Gastrocnemius medialis (tissue), 4 donors: ENCODE data around the gene NPHS1.

ENCODE experiments used
- POLR2A ChIP-seq, 2 donors: fragments of 450-650 bp; IDR thresholded peaks; one replicate each; pipeline ENCODE4 v1.6.1; 2017; ENCODE audit warnings: antibody characterized with exemption in 2 of 2, mild to moderate bottlenecking in 2 of 2, moderate library complexity in 2 of 2
- TF ChIP-seq, protein P1 (sequence below), 5 experiments: fragments of 450-650 bp in 3 of 5; fragments of 200-600 bp in 2 of 5; sonication (generic) in 2 of 5; IDR thresholded peaks in 4 of 5; conservative IDR thresholded peaks in 1 of 5; 1 replicate in 4 of 5; 2 replicates in 1 of 5; pipeline ENCODE4 v1.5.1; 2016 to 2019; ENCODE audit warnings: antibody characterized with exemption in 5 of 5, mild to moderate bottlenecking in 3 of 5, moderate library complexity in 3 of 5

DNA sequence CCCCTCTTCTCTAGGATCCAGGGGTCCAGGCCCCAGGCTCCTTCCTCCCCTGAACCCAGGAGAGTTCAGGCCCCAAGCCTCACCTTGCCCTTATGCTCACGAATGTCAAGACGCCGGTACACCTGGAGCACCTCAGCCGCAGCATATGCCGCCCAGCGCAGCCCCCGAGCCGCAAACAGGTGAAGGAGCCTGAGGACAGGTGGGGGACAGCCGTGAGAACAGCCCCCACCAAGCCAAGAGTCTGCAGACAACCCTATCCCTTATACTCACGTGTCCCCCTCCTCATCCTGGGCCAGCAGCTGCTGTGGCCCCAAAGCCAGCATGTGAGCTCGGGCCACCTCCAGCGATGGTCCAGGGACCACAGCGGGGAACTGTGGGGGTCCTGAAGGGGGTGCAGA lies 44.3 kb upstream of the NPHS1 start:
- TF ChIP-seq POLR2A (IDR thresholded peaks at IDR 0.05): no peak
- TF ChIP-seq, protein P1, sequence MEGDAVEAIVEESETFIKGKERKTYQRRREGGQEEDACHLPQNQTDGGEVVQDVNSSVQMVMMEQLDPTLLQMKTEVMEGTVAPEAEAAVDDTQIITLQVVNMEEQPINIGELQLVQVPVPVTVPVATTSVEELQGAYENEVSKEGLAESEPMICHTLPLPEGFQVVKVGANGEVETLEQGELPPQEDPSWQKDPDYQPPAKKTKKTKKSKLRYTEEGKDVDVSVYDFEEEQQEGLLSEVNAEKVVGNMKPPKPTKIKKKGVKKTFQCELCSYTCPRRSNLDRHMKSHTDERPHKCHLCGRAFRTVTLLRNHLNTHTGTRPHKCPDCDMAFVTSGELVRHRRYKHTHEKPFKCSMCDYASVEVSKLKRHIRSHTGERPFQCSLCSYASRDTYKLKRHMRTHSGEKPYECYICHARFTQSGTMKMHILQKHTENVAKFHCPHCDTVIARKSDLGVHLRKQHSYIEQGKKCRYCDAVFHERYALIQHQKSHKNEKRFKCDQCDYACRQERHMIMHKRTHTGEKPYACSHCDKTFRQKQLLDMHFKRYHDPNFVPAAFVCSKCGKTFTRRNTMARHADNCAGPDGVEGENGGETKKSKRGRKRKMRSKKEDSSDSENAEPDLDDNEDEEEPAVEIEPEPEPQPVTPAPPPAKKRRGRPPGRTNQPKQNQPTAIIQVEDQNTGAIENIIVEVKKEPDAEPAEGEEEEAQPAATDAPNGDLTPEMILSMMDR (IDR thresholded peaks at IDR 0.05 in 4 of 5, conservative IDR thresholded peaks at IDR 0.05 in 1 of 5): no peak
